NCI-H774 (cell line): ENCODE results near the gene RAX2.
"Not testable (repeated sequence)": the region's sequence is repeated elsewhere in the genome, so short reads cannot be mapped to it uniquely, and the experiment has no call there.

Source experiments
- DNase-seq: peaks from one replicate; lab custom pipeline; 2025; lab: John Stamatoyannopoulos, UW

The RAX2 gene

GRCh38 chr19:3771906-3772455, at the start of gene RAX2:
TSS of gene RAX2 (minus strand) at chr19:3772228. CDS start at chr19:3771742, 486 bp downstream.
- DNase-seq = no peak

- DNase-seq = no peak
These were observed 49.1 kb upstream of the RAX2 start for GRCh38 chr19:3821156-3821555.

GRCh38 chr19:3819989-3820388, 48.0 kb upstream of the RAX2 start:
- DNase-seq = no peak

GRCh38 chr19:3818918-3819317, 46.9 kb upstream of the RAX2 start:
- DNase-seq = no peak

GRCh38 chr19:3818466-3818865, 46.4 kb upstream of the RAX2 start:
- no peak for DNase-seq

- no peak for DNase-seq
These were observed 45.7 kb upstream of the RAX2 start for GRCh38 chr19:3817761-3818160.

GRCh38 chr19:3816566-3817218, 44.7 kb upstream of the RAX2 start:
- no peak for DNase-seq

GRCh38 chr19:3816148-3816547, 44.1 kb upstream of the RAX2 start:
- DNase-seq = not testable (repeated sequence)

- no peak for DNase-seq
These were observed 42.6 kb upstream of the RAX2 start for GRCh38 chr19:3814648-3815047.

GRCh38 chr19:3813473-3814392, 41.7 kb upstream of the RAX2 start:
- no peak for DNase-seq

GRCh38 chr19:3810708-3811355, 38.8 kb upstream of the RAX2 start:
- no peak for DNase-seq

- no peak for DNase-seq
These were observed 38.1 kb upstream of the RAX2 start for GRCh38 chr19:3809881-3810707.

- DNase-seq = no peak
These were observed 36.6 kb upstream of the RAX2 start for GRCh38 chr19:3808420-3809143.

GRCh38 chr19:3807574-3808354, 35.7 kb upstream of the RAX2 start:
- DNase-seq = no peak

- DNase-seq = no peak
These were observed 35.1 kb upstream of the RAX2 start for GRCh38 chr19:3807131-3807480.

GRCh38 chr19:3805859-3806258, 33.8 kb upstream of the RAX2 start:
- no peak for DNase-seq

GRCh38 chr19:3804429-3804828, 32.4 kb upstream of the RAX2 start:
- DNase-seq = no peak

- DNase-seq = no peak
These were observed 32.0 kb upstream of the RAX2 start for GRCh38 chr19:3803986-3804385.

GRCh38 chr19:3803114-3803888, 31.3 kb upstream of the RAX2 start:
- no peak for DNase-seq
